SK-N-SH treated with all-trans-retinoic acid at 6 μM for 48 hours (cell line): ENCODE results near the gene PDZD2.

Source experiments
- ATAC-seq: fragments of 200-7000 bp; cut with Tn5 transposase; 3 replicates; pipeline ENCODE4 v1.9.1; 2020; ENCODE audit warnings: mild to moderate bottlenecking, moderate library complexity
- ARNTL ChIP-seq: fragments of 450-650 bp; formaldehyde crosslinking; IDR thresholded peaks from 2 replicates; pipeline ENCODE4 v1.5.0; 2020; ENCODE audit warnings: low read depth, mild to moderate bottlenecking, moderate library complexity, borderline replicate concordance
- BACH2 ChIP-seq: fragments of 250-450 bp; sonication (Bioruptor Pico); IDR thresholded peaks from 2 replicates; pipeline ENCODE4 v1.9.0; 2021; ENCODE audit warnings: mild to moderate bottlenecking, borderline replicate concordance
- CSDC2 ChIP-seq: fragments of 250-450 bp; sonication (Bioruptor Pico); IDR thresholded peaks from 2 replicates; pipeline ENCODE4 v1.5.0; 2020; ENCODE audit warnings: mild to moderate bottlenecking, moderate library complexity
- ESRRG ChIP-seq: fragments of 250-450 bp; sonication (Bioruptor Pico); IDR thresholded peaks from 2 replicates; pipeline ENCODE4 v1.6.1; 2021; ENCODE audit warnings: mild to moderate bottlenecking
- GLIS3 ChIP-seq: fragments of 250-450 bp; sonication (Bioruptor Pico); IDR thresholded peaks from 2 replicates; pipeline ENCODE4 v1.5.0; 2020; ENCODE audit warnings: mild to moderate bottlenecking, moderate library complexity
- ISL1 ChIP-seq: fragments of 250-450 bp; sonication (Bioruptor Pico); IDR thresholded peaks from 2 replicates; pipeline ENCODE4 v2.1.2; 2022; ENCODE audit warnings: mild to moderate bottlenecking, moderate library complexity
- RARB ChIP-seq: fragments of 250-450 bp; sonication (Bioruptor Pico); IDR thresholded peaks from 2 replicates; pipeline ENCODE4 v1.8.0; 2021; ENCODE audit warnings: mild to moderate bottlenecking, moderate library complexity
- SNAI2 ChIP-seq: fragments of 250-450 bp; sonication (Bioruptor Pico); IDR thresholded peaks from 2 replicates; pipeline ENCODE4 v1.5.0; 2020; ENCODE audit warnings: mild to moderate bottlenecking, moderate library complexity
- TOX ChIP-seq: fragments of 250-450 bp; sonication (Bioruptor Pico); IDR thresholded peaks from 2 replicates; pipeline ENCODE4 v1.8.0; 2021; ENCODE audit warnings: mild to moderate bottlenecking, moderate library complexity, borderline replicate concordance
- ZC3H10 ChIP-seq: fragments of 250-450 bp; sonication (Bioruptor Pico); IDR thresholded peaks from 2 replicates; pipeline ENCODE4 v1.5.1; 2021; ENCODE audit warnings: mild to moderate bottlenecking, moderate library complexity
- ZFP3 ChIP-seq: fragments of 250-450 bp; sonication (Bioruptor Pico); IDR thresholded peaks from 2 replicates; pipeline ENCODE4 v1.5.0; 2020; ENCODE audit warnings: mild to moderate bottlenecking, moderate library complexity
- ZFP30 ChIP-seq: fragments of 450-650 bp; formaldehyde crosslinking; IDR thresholded peaks from 2 replicates; pipeline ENCODE4 v1.5.0; 2022; ENCODE audit warnings: mild to moderate bottlenecking, moderate library complexity
- ZNF565 ChIP-seq: fragments of 450-650 bp; formaldehyde crosslinking; conservative IDR thresholded peaks from 2 replicates; pipeline ENCODE4 v1.5.0; 2020; ENCODE audit warnings: low read depth, mild to moderate bottlenecking, moderate library complexity
- ZNF8 ChIP-seq: fragments of 450-650 bp; formaldehyde crosslinking; IDR thresholded peaks from 2 replicates; pipeline ENCODE4 v1.5.0; 2020; ENCODE audit warnings: mild to moderate bottlenecking, moderate library complexity
- TF ChIP-seq, protein P1 (sequence below): fragments of 250-450 bp; sonication (Bioruptor Pico); IDR thresholded peaks from 2 replicates; pipeline ENCODE4 v1.5.1; 2021; ENCODE audit warnings: mild to moderate bottlenecking, moderate library complexity
- TF ChIP-seq, protein P2 (sequence below): fragments of 250-450 bp; sonication (Bioruptor Pico); IDR thresholded peaks from 2 replicates; pipeline ENCODE4 v1.8.0; 2021; ENCODE audit warnings: low read depth, mild to moderate bottlenecking, moderate library complexity, borderline replicate concordance
- TF ChIP-seq, protein P3 (sequence below): fragments of 250-450 bp; sonication (Bioruptor Pico); IDR thresholded peaks from 2 replicates; pipeline ENCODE4 v1.5.0; 2020; ENCODE audit warnings: mild to moderate bottlenecking, moderate library complexity
- TF ChIP-seq, protein P4 (sequence below): fragments of 250-450 bp; sonication (Bioruptor Pico); IDR thresholded peaks from 2 replicates; pipeline ENCODE4 v1.8.0; 2020; ENCODE audit warnings: mild to moderate bottlenecking, moderate library complexity, borderline replicate concordance
- TF ChIP-seq, protein P5 (sequence below): fragments of 250-450 bp; sonication (Bioruptor Pico); IDR thresholded peaks from 2 replicates; pipeline ENCODE4 v1.5.1; 2020; ENCODE audit warnings: low read depth, mild to moderate bottlenecking, moderate library complexity

Gene PDZD2

DNA sequence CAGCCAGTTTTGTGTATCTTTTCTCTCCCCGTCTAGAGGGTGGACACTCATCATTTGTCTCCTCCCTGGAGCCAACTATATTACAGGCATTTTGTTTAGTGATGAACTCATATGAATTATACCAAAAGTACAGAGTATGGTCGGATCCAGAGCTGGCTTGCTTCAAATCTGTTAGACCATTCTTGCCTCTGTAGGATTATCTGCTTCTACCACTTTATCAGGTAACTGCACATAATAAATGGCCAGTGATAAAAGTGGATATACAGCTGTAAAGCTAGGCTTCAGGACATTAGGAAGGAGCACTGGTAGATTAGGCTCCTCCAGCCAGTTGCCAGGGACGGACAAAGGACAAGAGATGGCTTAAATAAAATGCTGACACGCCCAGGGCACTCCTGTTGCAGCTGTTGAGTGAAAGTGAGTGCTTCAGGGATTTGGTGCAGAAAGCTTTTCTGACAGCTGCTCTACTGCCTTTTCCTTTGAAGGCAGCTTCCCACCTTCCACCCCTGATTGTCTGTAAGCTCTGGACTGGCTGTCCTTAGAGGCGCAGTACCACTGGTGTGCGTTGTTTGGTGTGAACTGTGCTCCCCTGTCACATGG, 259.2 kb downstream of the PDZD2 start (continued):
- TF ChIP-seq GLIS3 (CRISPR knock-in tag): no peak
- no peak for TF ChIP-seq SNAI2
- TF ChIP-seq ZC3H10: no peak
- TF ChIP-seq ARNTL (CRISPR knock-in tag): no peak
- TF ChIP-seq, protein P1, sequence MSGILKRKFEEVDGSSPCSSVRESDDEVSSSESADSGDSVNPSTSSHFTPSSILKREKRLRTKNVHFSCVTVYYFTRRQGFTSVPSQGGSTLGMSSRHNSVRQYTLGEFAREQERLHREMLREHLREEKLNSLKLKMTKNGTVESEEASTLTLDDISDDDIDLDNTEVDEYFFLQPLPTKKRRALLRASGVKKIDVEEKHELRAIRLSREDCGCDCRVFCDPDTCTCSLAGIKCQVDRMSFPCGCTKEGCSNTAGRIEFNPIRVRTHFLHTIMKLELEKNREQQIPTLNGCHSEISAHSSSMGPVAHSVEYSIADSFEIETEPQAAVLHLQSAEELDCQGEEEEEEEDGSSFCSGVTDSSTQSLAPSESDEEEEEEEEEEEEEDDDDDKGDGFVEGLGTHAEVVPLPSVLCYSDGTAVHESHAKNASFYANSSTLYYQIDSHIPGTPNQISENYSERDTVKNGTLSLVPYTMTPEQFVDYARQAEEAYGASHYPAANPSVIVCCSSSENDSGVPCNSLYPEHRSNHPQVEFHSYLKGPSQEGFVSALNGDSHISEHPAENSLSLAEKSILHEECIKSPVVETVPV: no peak
- no peak for TF ChIP-seq CSDC2 (CRISPR knock-in tag)

DNA sequence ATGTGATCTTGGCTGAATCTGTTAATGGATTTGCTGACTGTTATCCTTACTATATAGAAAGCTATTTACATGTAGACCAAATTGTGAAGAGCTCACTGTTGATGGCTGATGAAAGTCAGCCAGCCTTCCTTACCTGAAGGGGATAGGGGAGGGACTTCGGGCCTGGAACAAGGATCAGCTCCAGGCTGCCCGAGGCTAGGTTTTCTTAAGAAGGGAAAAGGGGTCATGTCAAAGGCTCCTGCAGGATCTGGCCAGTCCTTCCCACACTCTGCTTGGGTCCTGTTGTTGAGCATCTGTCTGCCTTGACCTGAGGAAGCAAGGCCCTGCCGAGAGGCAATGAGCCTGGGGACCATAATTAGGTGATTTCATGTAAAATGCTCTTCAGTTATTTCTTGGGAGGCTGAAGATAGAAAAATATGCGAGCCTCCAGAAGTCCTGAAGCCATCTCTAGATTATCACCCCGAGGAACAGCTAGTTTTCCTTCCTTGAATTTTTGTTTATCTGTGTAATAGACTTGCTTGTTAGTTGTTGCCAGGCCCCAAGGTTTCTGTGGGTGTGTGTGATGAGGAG, 261.4 kb downstream of the PDZD2 start:
- ATAC-seq: no peak
- TF ChIP-seq, protein P2, sequence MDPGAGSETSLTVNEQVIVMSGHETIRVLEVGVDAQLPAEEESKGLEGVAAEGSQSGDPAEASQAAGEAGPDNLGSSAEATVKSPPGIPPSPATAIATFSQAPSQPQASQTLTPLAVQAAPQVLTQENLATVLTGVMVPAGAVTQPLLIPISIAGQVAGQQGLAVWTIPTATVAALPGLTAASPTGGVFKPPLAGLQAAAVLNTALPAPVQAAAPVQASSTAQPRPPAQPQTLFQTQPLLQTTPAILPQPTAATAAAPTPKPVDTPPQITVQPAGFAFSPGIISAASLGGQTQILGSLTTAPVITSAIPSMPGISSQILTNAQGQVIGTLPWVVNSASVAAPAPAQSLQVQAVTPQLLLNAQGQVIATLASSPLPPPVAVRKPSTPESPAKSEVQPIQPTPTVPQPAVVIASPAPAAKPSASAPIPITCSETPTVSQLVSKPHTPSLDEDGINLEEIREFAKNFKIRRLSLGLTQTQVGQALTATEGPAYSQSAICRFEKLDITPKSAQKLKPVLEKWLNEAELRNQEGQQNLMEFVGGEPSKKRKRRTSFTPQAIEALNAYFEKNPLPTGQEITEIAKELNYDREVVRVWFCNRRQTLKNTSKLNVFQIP (CRISPR knock-in tag): no peak
- TF ChIP-seq, protein P3, sequence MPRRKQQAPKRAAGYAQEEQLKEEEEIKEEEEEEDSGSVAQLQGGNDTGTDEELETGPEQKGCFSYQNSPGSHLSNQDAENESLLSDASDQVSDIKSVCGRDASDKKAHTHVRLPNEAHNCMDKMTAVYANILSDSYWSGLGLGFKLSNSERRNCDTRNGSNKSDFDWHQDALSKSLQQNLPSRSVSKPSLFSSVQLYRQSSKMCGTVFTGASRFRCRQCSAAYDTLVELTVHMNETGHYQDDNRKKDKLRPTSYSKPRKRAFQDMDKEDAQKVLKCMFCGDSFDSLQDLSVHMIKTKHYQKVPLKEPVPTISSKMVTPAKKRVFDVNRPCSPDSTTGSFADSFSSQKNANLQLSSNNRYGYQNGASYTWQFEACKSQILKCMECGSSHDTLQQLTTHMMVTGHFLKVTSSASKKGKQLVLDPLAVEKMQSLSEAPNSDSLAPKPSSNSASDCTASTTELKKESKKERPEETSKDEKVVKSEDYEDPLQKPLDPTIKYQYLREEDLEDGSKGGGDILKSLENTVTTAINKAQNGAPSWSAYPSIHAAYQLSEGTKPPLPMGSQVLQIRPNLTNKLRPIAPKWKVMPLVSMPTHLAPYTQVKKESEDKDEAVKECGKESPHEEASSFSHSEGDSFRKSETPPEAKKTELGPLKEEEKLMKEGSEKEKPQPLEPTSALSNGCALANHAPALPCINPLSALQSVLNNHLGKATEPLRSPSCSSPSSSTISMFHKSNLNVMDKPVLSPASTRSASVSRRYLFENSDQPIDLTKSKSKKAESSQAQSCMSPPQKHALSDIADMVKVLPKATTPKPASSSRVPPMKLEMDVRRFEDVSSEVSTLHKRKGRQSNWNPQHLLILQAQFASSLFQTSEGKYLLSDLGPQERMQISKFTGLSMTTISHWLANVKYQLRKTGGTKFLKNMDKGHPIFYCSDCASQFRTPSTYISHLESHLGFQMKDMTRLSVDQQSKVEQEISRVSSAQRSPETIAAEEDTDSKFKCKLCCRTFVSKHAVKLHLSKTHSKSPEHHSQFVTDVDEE (CRISPR knock-in tag): no peak
- no peak for TF ChIP-seq ISL1 (CRISPR knock-in tag)
- TF ChIP-seq ZNF565 (CRISPR knock-in tag): no peak
- no peak for TF ChIP-seq CSDC2 (CRISPR knock-in tag)
- TF ChIP-seq ZNF8: no peak
- no peak for TF ChIP-seq GLIS3 (CRISPR knock-in tag)
- no peak for TF ChIP-seq ESRRG (CRISPR knock-in tag)
- TF ChIP-seq, protein P4, sequence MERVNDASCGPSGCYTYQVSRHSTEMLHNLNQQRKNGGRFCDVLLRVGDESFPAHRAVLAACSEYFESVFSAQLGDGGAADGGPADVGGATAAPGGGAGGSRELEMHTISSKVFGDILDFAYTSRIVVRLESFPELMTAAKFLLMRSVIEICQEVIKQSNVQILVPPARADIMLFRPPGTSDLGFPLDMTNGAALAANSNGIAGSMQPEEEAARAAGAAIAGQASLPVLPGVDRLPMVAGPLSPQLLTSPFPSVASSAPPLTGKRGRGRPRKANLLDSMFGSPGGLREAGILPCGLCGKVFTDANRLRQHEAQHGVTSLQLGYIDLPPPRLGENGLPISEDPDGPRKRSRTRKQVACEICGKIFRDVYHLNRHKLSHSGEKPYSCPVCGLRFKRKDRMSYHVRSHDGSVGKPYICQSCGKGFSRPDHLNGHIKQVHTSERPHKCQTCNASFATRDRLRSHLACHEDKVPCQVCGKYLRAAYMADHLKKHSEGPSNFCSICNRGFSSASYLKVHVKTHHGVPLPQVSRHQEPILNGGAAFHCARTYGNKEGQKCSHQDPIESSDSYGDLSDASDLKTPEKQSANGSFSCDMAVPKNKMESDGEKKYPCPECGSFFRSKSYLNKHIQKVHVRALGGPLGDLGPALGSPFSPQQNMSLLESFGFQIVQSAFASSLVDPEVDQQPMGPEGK (CRISPR knock-in tag): no peak
- TF ChIP-seq ZFP3 (CRISPR knock-in tag): no peak

DNA sequence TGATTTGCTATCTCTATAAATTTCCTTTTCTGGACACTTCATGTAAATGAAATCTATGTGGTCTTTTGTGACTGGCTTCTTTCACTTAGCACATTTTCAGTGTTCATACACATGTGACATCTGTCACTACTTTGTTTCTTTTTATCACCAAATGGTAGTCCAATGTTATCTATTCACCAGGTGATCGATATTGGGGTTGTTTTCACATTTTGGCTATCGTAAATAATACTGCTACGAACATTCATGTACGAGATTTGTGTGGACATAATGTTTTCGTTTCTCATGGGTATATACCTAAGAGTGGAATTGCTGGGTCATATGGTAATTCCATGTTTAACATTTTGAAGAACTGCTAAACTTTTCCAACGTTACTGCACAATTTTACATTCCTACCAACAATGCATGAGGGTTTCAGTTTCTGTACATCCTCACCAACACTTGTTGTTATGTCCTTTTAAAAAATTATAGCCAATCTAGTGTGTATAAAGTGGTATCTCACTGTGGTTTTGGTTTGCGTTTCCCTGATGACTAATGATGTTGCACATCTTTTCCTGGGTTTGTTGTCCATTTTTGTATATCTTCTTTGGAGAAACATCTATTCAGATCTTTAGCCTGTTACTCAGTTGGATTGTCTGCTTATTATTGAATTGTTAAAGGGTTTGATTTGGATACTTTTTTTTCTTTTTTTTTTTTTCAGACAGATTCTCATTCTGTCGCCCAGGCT, 263.0 kb downstream of the PDZD2 start:
- no peak for ATAC-seq
- no peak for TF ChIP-seq TOX (CRISPR knock-in tag)
- TF ChIP-seq ZNF565 (CRISPR knock-in tag): no peak
- TF ChIP-seq, protein P4 (CRISPR knock-in tag): no peak
- TF ChIP-seq, protein P5, sequence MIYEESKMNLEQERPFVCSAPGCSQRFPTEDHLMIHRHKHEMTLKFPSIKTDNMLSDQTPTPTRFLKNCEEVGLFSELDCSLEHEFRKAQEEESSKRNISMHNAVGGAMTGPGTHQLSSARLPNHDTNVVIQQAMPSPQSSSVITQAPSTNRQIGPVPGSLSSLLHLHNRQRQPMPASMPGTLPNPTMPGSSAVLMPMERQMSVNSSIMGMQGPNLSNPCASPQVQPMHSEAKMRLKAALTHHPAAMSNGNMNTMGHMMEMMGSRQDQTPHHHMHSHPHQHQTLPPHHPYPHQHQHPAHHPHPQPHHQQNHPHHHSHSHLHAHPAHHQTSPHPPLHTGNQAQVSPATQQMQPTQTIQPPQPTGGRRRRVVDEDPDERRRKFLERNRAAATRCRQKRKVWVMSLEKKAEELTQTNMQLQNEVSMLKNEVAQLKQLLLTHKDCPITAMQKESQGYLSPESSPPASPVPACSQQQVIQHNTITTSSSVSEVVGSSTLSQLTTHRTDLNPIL (CRISPR knock-in tag): no peak
- no peak for TF ChIP-seq RARB (CRISPR knock-in tag)
- TF ChIP-seq, protein P2 (CRISPR knock-in tag): no peak
- TF ChIP-seq, protein P1: no peak
- TF ChIP-seq ZFP30 (CRISPR knock-in tag): no peak
- TF ChIP-seq BACH2 (CRISPR knock-in tag): no peak
